GM18498 (cell line): Measurements from ENCODE around the gene CCNK.
A peak's percentile ranks its signal among the peaks of the same experiment; 100 is the strongest.

Experiments used
- ATAC-seq: cut with Tn5 transposase; IDR thresholded peaks from one replicate; pipeline ENCODE4 v1.9.1; 2021; ENCODE audit warnings: mild to moderate bottlenecking, moderate library complexity; ENCODE audit not compliant: unreplicated experiment

The CCNK gene

GRCh38 chr14:99505089-99505488, 23.9 kb downstream of the CCNK start:
- no peak for ATAC-seq

DNA sequence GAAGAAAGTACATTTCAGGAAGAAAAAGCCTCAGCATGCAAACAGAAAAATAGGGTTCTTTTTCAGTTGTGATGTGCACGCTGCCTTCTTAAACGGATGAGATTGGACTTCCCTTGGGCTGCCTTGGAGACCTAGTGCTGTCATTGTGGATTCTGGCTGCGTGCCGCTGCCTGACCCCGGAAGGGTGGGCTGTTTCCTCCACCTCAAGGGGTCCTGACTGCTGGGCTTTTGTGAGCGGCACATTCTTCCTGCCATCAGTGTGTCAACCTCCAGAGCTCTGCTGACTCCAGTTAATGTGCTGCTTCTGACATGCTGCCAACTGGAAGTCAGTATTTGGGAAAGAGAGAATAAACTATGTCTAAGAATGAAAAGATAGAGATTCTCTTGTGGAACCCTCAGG, 25.1 kb downstream of the CCNK start:
- ATAC-seq = no peak

DNA sequence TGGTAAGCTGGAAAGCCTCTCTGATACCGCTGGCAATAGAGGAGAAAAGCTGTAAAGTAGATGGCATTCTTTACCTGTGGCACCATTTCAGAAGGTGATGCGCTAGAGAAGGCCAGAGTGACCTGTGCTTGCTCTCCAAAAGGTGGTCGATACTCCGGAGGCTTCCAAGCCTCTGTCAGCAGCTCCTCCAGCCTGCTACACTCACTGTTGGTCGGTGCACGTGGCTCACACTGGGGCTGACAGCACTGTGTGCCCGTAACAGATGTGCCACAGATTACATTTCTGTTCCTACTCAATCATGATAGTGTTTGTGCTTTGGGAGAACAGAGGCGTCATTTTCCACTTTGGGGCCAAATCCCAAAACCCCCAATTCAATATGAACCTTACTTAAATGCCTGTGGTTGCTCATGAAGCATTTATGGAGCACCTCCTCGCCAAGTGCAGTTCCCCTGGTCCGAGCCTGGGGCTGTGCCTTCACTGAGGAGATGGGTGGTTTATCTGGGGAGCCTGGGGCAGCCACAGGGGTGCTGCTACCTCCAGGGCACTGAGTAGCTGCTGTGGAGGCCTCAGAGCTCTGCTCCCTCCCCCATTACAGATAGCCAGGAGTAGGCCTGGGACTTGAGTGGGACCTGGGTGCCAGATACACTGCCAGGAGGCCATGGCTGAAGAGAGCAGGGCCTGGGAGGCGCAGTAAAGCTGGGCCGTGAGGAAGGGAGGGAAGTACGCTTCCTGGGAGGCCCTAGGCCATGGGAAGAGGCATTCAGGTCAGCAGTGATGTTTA, 26.8 kb downstream of the CCNK start:
- no peak for ATAC-seq

DNA sequence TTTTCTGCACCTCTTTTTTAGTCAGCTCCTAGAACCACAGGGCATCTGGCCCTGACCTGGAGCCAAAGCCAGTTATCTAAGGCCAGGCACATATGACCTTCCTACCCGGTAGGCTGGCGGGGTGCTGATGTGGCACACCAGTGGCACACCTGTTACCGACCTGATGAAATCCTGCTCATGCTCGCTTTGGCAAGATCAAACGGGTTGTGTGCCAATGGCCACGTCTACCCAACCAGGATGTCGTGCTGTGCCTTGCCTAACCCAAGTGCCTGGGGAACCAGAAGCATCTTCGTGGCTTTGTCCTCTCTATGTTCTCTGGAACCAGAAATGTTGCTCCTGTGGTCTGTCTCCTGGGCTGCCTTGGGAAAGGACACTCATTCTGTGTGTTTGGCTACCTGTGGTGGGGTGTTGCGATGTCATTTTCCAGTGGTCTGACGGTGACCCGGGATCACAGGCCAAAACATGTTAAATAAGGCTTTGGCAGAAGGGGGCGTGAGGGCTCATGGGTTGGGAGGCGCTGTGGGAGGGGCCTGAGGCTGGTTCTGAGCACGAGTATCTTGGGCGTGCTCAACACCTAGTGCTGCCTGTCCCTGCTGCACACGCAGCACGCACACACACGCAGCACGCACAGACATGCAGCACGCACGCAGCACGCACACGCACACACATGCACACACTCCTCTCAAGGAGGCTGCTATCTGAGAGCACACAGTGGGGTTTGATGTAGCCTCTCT, 27.9 kb downstream of the CCNK start:
- no peak for ATAC-seq

DNA sequence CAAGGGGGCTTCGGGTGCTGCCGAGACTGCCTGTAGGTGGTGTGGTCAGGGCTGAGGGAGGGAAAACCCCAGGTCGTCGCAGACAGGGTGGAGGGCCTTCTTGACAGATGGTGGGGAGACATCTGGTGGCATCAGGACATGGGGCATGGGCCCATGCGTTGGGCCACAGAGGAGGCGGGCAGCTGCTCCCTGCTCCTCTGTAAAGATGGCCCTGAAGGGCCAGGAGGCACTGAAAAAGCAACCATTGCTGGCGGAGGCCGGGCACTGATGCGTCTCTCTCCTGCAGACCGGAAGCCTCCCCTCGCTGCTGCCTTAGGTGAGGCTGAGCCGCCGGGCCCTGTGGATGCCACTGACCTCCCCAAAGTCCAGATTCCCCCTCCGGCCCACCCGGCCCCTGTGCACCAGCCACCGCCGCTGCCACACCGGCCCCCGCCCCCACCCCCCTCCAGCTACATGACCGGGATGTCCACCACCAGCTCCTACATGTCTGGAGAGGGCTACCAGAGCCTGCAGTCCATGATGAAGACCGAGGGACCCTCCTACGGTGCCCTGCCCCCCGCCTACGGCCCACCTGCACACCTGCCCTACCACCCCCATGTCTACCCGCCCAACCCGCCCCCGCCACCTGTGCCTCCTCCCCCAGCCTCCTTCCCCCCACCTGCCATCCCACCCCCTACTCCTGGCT, 28.8 kb downstream of the CCNK start:
- no peak for ATAC-seq

DNA sequence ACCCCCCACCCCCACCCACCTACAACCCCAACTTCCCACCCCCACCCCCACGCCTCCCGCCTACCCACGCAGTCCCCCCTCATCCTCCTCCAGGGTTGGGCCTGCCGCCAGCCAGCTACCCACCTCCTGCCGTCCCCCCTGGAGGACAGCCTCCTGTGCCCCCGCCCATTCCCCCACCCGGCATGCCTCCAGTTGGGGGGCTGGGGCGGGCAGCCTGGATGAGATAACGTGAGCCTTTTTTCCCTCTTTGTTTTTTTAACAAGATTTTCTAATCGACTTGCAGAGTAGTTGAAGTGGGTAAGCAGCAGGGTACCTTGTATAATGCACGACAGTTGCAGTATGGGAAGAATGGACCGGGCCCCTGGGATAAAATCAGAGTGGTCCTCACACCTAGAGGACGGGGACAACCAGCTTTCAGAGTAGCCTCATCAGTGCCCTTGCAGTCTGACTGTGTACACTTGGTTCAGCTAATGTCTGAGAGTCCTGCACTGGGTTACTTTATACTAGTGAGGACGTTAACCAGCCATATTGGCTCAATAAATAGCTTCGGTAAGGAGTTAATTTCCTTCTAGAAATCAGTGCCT, 29.4 kb downstream of the CCNK start:
- no peak for ATAC-seq

DNA sequence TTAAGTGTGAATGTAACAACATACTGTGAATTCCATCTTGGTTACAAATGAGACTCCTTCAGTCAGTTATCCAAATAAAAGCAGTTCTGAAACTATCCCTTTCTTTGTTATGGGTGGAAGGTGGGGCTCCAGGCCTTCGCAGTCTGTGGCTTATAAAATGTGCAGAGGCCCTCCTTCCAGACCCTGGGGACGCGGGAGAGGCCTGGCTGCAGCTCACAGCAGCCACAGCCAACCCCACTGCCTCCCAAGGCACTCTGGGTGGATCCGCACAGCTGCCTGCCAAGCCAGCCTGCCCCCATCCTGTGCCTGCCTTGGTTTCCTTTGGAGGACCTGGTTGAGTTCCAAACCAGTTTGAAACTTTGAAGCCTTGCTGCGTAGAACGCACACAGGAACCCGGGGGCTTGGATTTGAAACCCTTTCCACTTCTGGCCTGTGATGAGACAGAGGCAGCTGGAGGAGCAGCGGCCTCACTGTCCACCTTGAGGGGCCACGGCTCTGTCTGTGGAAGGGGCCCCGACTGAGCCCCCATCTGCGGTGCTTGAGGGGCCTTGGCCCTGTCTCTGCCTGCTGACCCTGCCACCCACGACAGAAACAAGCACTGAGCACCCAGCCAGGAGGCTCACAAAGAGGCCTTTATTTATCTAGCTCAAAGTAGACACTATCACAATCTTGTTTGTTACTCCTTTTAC, 30.4 kb downstream of the CCNK start:
- ATAC-seq = no peak

DNA sequence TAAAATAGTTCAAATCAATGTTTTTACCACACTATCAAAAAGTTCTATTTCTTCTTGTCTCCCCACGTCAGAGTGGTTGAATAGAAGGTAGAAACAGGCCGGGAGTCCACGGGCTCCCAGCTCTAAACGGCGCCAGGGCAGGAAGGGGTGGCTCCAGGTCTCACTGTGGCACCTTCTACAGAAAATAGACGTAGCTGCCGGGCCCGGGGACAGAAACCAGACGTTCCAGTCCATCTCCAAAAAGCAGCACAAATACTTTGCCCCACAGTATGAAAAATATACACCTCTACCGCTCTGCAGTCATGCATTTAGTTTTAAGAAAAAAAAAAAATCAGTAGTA, 30.9 kb downstream of the CCNK start:
- no peak for ATAC-seq

DNA sequence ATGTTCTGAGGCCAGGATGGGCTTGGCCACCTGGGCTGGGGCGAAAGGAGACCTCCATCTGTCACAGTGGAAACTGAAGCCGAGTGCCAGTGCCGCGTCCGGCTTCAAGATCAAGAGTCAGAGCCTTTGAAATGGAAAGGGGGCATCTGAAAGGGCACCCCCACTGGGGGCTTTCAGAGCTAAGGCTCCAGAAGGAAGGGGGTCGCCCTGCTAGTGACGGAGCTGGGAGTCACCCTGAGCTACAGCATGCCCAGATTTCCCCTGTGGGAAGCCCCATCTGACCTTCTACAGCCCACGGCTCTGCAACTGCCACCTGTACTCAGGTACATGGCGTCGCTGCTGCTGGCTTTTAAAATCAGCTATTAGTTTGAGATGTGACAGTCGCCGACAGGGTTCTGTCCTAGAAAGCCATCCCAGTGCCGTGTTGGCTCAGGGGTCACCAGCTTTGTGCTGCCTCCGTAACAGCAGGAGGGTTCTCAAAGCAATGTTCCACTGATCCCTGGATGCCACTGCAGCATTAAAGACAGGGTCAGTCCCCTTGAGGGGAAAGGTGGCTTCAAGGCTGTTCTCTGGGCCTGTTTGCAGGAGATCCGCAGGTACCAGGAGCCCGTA, 31.5 kb downstream of the CCNK start:
- no peak for ATAC-seq

DNA sequence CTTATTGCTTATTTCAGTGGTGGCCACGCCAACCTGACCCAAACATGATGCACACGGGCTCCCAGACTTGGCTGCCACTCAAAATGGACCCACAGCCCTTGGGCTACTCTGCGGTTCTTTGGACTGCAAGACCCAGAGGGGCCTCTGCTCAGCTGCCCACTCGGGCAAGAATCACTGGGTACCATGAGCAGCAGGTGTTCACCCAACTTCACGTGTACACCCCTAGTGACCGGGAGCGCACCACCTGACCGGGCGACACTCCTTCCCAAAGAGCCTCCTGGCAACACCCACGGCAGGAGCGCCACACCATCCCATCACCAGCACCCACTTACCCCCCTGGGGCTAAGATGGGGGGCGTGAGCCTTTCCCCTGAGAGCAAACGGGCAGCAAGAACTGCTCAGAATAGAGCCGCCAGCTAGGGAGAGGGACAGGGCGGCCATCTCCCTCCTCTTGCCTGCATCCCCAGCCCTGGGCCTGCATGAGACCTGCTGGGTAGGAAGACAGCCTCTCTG, 32.0 kb downstream of the CCNK start:
- no peak for ATAC-seq

GRCh38 chr14:99513946-99514551, 32.8 kb downstream of the CCNK start:
- ATAC-seq = no peak

DNA sequence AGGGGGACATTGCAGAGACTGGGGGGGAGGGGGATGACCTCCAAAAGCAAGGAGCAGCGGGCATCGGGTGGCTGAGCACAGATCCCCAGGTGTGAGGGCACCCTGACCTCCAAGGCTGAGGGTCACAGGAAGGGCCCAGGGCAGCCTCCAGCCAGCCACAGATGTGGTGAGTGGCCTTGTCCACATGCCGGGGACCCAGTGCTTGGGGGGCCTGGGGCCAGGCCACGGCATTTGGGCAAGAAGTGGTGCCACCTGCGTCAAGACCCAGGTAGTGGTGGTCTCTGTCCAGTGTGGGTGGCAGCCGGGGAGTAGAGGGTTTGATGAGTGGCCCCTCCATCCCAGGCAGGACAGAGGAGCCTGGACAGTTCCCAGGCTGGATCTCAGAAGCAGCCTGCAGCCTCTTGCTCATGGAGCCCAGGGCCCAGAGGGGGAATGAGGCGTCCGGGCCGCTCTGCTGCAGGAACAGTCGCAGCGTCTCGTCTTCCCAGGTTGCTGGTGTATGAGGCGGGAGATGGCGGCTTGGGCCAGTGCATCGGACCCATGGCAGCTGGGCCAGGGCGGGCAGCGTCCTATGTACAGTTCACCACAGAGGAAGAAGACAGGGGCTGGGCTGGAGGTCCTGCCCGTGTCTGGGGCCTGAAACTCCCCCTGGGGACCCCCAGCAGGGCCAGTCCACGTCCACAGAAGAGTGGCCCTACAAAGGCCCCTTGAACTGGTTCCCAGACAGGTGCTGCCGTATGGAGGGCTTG, 33.5 kb downstream of the CCNK start:
- ATAC-seq = no peak

GRCh38 chr14:99515301-99516155, 34.3 kb downstream of the CCNK start:
- no peak for ATAC-seq

GRCh38 chr14:99516156-99516870, 35.1 kb downstream of the CCNK start:
- ATAC-seq = no peak

DNA sequence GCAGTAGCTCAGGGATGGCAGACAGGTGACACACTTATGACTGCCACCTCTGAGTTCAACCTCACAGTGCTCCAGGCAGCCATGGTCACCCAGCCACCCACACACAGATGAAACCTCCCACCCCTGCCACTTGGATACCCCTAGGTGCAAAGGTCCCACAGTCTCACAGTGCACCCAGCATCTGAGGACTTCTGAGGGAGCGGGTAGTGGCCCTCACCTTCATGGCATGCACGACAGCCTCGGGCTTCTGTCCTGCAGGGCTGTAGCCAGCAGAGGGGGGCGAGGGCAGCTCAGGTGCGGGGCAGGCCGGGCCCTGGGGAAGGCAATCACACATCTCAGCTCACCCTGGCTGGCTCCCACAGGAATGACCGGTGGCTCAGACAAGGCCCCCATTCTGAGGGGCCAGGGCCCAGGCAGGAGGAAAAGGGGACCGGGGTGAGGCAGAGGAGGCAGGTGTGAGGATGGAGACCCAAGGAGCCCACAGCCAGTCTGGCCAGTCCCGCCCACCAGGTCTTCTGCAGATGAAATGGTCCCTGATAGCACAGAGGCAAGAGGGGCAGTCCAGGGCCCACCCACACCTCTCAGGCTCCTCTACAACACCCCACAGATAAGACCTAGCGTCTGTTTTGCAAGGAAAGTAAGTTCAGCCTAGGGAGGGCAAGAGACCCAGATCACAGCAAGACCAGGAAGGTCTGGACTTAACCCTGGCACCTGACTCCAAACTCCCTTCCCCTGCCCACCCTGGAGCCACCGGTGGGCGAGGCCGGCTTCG, 35.8 kb downstream of the CCNK start:
- ATAC-seq = no peak

GRCh38 chr14:99517643-99518381, 36.6 kb downstream of the CCNK start:
- peak; percentile 9 for ATAC-seq
